ENCODE results near the gene ASB6. TPM values are rescaled to one million over a fixed set of nuclear protein-coding genes. Genes with fewer than 3 reads are reported as not detected.

The ASB6 gene
- total RNA-seq, 1 experiment from 2014 or later, result 21.0 TPM

GRCh38 chr9:129619787-129620668, 21.9 kb downstream of the ASB6 start:
- Histone ChIP-seq H3T11ph (ENCODE audit: low read length) (no peak overlapping the region), H3K27ac (ENCODE audit: insufficient read length, low read depth, low read length) (no peak overlapping the region), H3K18ac (ENCODE audit: insufficient read length, low read depth, low read length) (no peak overlapping the region), H3K23me2 (ENCODE audit: insufficient read length, low read depth, low read length, poor library complexity, severe bottlenecking) (peaks cover 7% of the 10 kb centered on the region), H2BK20ac (ENCODE audit: low read depth, low read length, poor library complexity, severe bottlenecking) (no peak overlapping the region), H2AK5ac (ENCODE audit: insufficient read length, low read length) (no peak overlapping the region), H3K4ac (ENCODE audit: low read depth, low read length) (no peak overlapping the region), H3K23ac (ENCODE audit: insufficient read length, low read depth, low read length) (no peak overlapping the region), H2BK120ac (ENCODE audit: low read depth, low read length, poor library complexity, severe bottlenecking) (no peak overlapping the region), H3K4me1 (ENCODE audit: insufficient read depth, low read length) (0 out of 2 replicates have a peak, but pooled peaks cover 2% of the 10 kb centered on the region), H3K79me1 (ENCODE audit: insufficient read depth, low read depth, low read length, poor library complexity, severe bottlenecking) (no peaks in the 10 kb centered on the region), H4K91ac (ENCODE audit: insufficient read length, low read depth, low read length) (no peak overlapping the region), H3K4me2 (ENCODE audit: insufficient read depth, insufficient read length, low read length) (peak overlapping the region; percentile 51), H3K79me2 (ENCODE audit: insufficient read depth, low read length) (no peaks in the 10 kb centered on the region), H4K5ac (ENCODE audit: insufficient read length, low read depth, low read length) (no peak overlapping the region), H2BK12ac (ENCODE audit: insufficient read length, low read depth, low read length) (no peak overlapping the region), H3K14ac (ENCODE audit: insufficient read depth, low read length) (no peak overlapping the region; the same call in 1 of the 2 replicates), H2BK5ac (ENCODE audit: insufficient read length, low read length) (no peak overlapping the region), H2BK15ac (ENCODE audit: low read depth, low read length) (no peak overlapping the region), H2AFZ (ENCODE audit: low read length) (no peak overlapping the region), H4K8ac (replicated peaks; ENCODE audit: insufficient read length, low read depth, low read length) (no peak overlapping the region), H3K9me3 (ENCODE audit: control insufficient read depth, low read depth, low read length) (no peaks in the 10 kb centered on the region), H3K9ac (ENCODE audit: extremely low read depth, insufficient read length, low read length) (no peak overlapping the region), H3K27me3 (ENCODE audit: insufficient read depth, low read length) (peaks cover 22% of the 10 kb centered on the region), H4K20me1 (ENCODE audit: control insufficient read depth, insufficient read depth, insufficient read length) (no peaks in the 10 kb centered on the region), H3K56ac (ENCODE audit: insufficient read length, low read depth, low read length) (no peak overlapping the region)
- WGBS (ENCODE audit: extremely low coverage, insufficient read length, low lambda C conversion rate), result no CpG with 5 or more reads among the region's 82 CpGs
- Mint-ChIP-seq H3K27me3 (ENCODE audit: low read depth) (peaks cover 60% of the 10 kb centered on the region), H3K27ac (no peak overlapping the region), H3K4me3 (peak overlapping the region; percentile 54 to 75), H3K4me1 (peaks cover 11 to 12% of the 10 kb centered on the region in 2 experiments), H3K9me3 (peaks cover 0 to 7% of the 10 kb centered on the region in 2 experiments; a peak in 3 of 5 replicates), H3K36me3 (ENCODE audit: insufficient read depth in 1 of 3, low read depth in 3 of 3) (no peaks in the 10 kb centered on the region; a peak in 2 of 7 replicates)
- peak; percentile 40; the same call in 2 of the 3 replicates for TF ChIP-seq CTCF (conservative IDR thresholded peaks at IDR 0.05)
- DNase-seq, result peak; percentile 57

Data from H9 (cell line).